DMS114 treated with DMSO at 0.1 percent for 48 hours (cell line): Measurements from ENCODE around the gene LILRB5.
"Not testable (repeated sequence)": the region's sequence is repeated elsewhere in the genome, so short reads cannot be mapped to it uniquely, and the experiment has no call there.

Experiments
- DNase-seq: peaks from one replicate; lab custom pipeline; 2025; ENCODE audit not compliant: unreplicated experiment; lab: John Stamatoyannopoulos, UW

The LILRB5 gene

DNA sequence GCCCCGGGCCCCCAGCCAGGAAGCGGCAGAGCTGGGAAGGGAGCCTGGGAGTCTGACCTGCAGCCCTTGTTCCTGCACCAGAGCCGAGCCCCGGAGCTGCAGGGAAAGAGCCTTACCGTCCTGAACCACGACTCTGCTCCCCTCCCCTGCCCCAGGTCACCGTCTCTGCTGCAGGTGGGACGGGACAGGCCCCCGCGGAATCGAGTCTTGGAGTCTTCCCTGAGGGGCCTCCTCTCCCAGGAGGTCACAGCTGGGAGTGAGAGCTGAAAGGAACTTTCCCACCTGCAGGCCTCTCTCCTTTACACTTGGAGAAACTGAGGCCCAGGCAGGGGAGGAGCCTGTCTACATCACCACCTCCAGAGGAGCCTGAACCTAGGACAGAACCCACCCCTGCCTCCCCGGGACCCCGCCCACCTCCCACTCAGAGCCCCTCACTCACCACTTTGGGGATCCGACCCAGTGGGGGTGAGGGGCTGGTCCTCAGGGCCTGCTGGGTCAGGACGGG is 20.1 kb upstream of the LILRB5 start:
- DNase-seq = not testable (repeated sequence)

- DNase-seq = no peak
Observed at GRCh38 chr19:54275951-54276350, 18.9 kb upstream of the LILRB5 start.

- not testable (repeated sequence) for DNase-seq
Observed at GRCh38 chr19:54274516-54274915, 17.4 kb upstream of the LILRB5 start.

DNA sequence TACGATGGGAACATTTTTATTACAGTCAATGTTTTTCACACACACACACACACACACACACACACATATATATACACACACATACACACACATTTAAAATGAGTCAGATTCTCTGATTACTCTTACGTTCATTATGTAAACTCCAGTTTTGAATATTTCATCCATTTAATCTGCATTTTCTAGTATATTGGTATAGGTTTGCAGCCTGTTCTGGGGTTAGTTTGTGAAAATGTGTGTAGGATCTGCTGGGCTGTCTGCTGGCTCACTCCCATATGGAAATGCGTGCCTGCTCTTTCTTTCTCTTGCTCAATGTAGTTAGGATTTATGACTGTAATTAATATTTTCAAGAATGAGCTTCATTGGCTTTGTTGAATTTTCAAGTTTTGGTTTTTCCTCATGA is 16.7 kb upstream of the LILRB5 start:
- no peak for DNase-seq

DNA sequence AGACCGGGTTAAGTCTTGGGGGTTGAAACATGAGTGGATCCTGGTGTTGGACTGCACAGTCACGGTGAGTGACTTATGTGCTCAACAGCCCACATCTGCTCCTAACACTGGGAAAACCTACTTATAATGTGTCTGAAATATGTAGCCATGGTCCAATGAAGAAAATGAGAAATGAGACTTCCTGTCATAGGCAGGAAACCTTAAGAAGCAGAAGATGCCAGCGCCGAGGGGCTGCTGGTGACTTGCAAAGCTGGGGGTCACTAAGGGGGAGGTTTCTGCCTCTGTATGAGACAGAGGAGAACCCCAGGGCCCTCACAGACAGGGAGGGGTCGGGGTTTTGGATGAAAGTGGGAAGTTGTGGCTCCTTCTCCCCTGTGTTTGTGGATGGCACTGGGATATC is 15.1 kb upstream of the LILRB5 start:
- DNase-seq = not testable (repeated sequence)

- DNase-seq = not testable (repeated sequence)
Observed at GRCh38 chr19:54271587-54271986, 14.5 kb upstream of the LILRB5 start.

DNA sequence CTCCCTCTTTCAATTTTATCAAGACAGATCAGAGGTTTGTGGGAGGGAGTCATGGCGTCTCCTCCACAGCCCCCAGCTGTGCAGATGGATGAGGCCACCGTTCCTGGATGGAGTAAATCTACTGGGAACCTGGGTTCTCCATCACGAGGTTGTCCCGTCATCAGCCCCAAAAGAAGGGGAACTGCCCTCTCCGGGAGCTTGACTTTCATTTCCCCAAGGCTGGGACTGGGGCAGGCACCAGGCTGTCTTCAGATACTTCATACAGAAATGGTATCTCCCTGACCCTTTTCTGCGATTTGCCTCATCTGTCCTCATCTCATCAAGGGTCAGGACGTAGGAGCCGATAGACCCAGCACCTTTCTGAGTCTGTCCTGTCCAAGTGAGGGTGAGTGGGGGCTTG is 14.0 kb upstream of the LILRB5 start:
- DNase-seq = no peak

DNA sequence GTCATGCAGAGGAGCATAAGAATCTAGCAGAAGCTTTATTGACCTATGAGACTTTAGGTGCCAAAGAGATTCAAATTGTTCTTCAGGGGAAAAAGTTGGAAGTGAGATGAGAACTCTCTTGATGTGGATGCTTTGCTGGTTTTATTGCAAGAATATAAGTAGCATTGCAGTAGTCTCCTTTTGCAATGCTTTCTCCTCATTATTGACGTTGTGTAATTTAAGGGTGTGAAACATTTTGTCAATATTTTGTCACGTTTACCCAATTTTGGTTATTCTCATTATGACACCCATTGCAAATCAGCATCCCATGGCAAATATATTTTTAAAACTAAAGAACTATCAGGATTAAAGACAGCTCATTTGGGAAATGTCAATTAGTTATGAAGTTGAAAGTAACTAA is 11.9 kb upstream of the LILRB5 start:
- DNase-seq = no peak

GRCh38 chr19:54266133-54266532 is 9.1 kb upstream of the LILRB5 start:
- no peak for DNase-seq

- no peak for DNase-seq
Observed at GRCh38 chr19:54262470-54262869, 5.4 kb upstream of the LILRB5 start.

DNA sequence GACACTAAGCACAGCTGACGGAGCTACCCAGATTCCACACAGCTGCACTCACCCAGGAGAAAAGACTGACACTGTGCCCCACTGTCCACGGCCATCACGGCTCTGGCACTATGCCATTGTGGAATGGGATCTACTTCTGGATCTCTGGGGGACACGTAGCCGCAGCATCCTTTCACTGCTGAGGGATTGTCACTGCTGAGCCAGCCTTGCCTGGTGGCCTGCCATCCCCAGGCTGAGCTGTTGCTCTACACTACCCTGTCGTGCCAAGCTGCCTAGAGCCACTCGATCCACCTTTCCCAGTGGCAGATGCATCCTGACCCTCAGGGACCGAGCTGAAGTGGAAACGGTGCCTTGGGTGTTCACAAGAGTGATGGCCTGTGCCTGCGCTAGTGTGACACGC is 5.0 kb upstream of the LILRB5 start:
- DNase-seq = no peak

- no peak for DNase-seq
Observed at GRCh38 chr19:54256250-54257115, 590 bp downstream of the LILRB5 start.

- DNase-seq = no peak
Observed at GRCh38 chr19:54255105-54255775, 1.8 kb downstream of the LILRB5 start.

DNA sequence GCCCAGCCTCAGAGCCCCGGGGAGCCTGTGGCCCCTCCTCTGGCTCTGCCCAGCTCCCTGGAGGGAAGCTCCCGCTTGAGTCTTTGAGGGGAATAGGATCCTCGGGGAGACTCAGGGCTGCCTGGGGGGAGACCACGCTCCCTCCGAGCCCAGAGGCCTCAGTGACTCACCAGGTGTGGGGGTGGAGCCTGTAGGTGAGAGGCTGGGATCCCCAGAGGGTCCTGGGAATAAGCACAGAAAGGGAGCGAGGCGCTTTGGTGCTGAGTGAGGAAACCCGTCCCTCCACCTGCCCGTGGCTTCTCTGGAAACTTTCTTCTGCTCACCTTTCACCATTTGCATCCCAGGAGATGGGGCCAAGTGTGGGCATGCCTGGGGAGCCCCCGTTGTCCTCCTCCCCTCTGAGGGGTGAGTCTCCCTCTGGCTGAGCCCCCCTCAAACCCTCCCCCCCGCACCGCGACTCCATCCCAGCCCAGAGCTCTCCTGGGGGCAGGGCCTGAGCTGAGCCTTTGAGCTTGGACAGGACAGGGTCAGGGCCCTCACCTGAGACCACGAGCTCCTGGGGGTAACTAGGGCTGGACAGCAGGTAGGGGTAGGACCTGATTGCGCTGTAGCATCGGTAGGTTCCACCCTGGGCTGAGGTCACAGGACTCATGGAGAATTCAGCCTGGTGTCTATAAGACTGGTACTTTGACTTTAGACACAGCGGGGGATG is 2.7 kb downstream of the LILRB5 start:
- no peak for DNase-seq

GRCh38 chr19:54253331-54254194 is 3.5 kb downstream of the LILRB5 start:
- no peak for DNase-seq

- no peak for DNase-seq
Observed at GRCh38 chr19:54252845-54253244, 4.2 kb downstream of the LILRB5 start.

DNA sequence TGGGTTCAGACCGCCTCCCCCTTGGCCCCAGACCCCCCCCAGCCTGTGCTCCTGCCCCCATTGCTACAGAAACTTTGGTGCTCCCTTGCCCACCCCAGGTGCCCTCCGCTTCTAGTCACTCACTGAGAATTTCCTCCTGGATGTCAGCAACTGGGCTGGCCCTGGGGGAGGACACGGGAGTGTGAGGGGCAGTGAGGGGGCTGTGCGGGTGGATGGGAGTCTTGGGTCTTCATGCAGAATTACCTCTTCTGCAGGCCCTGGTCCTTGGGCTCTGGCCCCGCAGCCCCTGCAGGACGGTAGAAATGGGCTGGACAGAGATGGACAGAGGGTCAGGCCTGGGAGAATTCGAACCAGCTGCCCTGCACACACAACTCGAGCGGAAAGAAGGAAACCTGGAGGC is 4.8 kb downstream of the LILRB5 start:
- no peak for DNase-seq

DNA sequence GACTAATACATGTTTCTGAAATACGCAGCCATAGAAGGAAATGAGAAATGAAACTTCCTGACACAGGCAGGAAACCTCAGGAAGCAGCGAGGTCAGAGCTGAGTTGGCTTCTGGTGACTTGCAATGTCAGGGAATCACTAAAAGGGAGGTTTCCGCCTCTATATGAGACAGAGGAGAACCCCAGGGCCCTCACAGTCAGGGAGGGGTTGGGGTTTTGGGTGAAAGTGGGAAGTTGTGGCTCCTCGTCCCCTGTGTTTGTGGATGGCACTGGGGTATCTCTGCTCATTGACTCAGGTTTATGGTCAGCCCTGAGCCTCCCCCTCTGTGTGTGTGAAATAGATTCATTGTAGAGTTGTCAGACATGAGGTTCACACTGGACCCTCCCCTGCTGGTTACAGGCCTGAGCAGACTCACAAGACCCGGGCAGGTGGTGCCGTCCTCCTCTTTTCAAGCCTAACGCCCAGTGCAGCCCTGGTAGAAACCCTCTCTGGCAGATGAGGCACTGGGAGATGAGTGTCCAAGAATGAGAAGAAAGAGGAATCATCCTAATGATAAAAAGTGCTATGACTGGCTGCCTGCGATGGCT is 9.0 kb downstream of the LILRB5 start:
- DNase-seq = no peak

DNA sequence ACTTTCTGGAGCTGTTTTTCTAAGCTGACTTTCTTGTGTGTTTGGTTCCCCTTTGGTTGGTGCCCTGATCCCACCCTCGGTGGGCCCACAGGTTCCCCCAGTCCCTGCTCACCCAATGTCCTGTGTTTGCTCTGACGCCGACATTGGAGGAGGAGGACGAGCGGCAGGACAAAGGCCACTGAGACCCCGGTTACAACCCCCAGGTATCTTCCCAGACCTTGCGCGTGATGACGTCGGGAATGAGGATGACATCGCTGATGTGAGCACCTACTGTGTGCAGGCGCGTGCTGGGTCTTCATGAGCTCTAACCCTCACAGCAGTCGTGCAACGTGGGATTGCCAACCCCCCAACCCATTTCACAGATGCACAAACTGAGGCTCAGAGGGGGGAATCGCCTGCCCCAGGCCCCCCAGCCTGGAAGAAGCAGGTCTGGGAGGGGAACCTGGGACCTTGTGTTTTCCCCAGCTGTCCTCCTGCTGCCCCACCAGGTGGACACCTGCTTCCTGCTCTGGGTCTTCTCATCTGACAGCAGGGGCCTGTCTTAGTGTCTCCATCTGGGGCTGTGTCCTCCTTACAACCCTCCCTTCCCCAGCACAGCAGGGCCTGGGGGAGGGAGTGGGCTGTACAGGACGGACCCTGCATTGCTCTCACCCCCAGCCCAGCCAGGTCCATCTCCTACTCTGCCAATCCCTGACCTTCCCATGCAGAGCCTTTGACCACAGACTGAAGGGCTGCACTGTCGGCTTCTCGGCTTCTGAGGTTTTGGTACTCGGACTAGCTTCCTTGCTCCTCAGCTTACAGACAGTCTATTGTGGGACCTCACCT is 9.8 kb downstream of the LILRB5 start:
- DNase-seq = no peak
